Fibroblast of skin of back (primary cell): Measurements from ENCODE around the gene ENTPD8.
"Not testable (repeated sequence)": the region's sequence is repeated elsewhere in the genome, so short reads cannot be mapped to it uniquely, and the experiment has no call there.

Experiments
- DNase-seq: peaks from one replicate; pipeline ENCODE4 v3.0.0-alpha.2; 2013

ENTPD8 gene

DNA sequence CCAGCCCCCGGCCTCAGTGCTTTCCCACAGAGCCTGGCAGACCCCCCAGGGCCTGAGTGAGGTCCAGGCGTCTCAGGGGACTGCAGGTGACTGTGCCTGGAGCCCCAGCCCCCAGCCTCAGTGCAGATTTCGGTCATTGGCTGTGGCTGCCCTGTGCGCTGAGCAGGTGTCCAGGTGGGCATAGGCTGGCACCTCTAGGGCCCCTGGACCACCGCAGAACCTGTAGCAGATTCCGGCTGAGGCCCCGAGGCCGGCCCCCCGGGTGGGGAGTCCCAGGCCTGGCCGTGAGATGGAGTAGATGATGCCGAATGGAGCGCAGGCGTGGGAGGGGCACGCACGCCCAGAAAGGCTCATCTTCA, 30.3 kb downstream of the ENTPD8 start:
- no peak for DNase-seq

GRCh38 chr9:137410236-137410890, 30.8 kb downstream of the ENTPD8 start:
- not testable (repeated sequence) for DNase-seq

DNA sequence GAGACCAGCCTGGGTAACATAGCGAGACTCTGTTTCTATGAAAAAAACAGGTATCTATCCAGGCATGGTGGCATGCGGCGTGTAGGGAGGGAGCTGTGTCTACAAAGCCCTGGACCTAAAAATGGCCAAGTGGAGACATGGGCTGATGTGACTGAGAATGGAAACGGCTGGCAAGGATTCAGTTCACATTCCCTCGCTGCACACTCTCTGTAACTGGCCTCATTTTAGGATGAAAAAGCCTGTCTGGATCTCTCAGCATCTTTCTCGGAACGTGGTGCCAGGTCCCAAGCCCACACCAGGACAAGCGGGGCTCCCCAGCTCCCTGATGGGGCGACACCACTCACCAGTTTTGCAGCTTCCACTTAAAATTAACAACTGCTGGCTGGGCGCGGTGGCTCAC, 31.6 kb downstream of the ENTPD8 start:
- DNase-seq: no peak

DNA sequence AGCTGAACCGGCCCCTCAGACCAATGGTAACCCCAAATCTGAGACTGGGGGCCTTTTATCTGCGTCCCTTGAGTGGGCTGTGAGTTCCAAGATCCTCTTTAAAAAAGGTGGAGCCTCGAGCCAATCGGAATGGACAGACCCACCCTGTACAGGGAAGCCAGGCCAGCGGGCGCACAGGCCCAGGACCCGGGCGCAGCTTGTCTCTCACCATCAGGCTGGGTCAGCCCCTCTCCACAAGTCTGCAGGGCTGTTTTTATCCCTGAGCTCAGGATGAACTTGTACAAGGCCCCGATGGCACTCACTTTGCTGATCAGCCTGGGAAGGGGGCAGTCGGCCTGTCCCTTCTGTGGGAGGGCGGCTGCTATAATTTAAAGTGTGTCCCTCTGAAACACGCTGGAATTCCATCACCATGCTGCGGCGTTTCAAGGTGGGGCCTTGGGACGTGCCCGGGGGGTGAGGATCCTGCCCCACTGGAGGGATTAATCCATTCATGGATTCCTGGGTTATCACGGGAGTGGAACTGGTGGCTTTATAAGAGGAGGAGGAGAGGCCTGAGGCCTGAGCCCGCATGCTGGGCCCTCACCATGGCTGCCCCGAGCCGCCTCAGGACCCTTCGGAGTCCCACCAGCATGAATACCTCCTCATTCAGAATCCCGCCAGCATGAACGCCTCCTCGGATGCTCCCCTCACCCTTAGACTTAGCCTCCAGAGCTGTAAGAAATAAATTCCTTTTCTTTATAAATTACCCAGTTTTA, 32.3 kb downstream of the ENTPD8 start:
- DNase-seq: no peak

GRCh38 chr9:137407590-137408300, 33.4 kb downstream of the ENTPD8 start:
- DNase-seq: no peak

- peak; percentile 51 for DNase-seq
Observed at GRCh38 chr9:137406876-137407589, 34.1 kb downstream of the ENTPD8 start.

DNA sequence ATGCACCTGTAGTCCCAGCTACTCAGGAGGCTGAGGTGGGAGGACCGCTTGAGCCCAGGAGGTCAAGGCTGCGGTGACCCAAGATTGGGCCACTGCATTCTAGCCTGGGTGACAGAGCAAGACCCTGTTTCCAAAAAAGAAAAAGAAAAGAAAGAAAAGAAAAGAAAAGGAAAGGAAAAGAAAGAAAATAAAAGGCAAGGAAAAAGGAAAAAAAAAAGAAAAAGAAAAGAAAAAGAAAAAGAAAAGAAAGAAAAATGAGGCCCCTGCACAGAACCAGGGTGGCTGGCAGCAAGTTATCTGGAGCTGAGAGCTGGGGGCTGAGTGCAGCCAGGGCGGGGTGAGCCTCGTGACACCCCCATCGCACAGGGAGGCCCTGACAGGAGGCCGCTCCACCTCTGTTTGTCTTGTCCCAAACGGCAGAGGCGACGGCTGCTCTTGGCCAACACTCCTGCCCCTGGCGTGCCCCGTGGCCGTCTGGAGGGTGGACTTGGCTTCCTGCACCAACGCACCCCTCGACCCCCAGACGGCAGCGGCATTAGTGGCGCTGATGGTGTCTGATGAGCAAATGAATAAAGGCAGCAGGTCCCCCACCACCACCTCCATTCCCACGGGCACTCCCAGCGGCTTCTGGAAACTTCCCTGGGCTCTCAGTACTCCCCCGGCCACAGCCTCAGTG, 34.9 kb downstream of the ENTPD8 start:
- DNase-seq: no peak

DNA sequence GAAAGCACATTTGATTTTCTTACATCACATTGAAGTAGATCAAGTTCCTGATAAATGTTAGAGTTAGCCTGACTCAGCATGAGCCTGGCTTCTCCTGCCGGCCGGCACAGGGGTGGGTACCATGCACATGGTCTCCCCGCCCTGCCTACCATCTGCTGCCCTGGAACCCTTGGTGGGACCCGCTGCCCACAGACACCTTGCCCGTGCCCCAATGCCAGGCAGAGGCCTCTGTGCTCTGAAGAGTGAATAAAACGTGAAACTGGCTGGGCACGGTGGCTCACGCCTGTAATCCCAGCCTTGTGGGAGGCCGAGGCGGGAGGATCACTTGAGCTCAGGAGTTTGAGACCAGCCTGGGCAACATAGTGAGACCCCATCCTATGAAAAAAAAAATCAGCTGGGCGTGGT, 35.5 kb downstream of the ENTPD8 start:
- no peak for DNase-seq

DNA sequence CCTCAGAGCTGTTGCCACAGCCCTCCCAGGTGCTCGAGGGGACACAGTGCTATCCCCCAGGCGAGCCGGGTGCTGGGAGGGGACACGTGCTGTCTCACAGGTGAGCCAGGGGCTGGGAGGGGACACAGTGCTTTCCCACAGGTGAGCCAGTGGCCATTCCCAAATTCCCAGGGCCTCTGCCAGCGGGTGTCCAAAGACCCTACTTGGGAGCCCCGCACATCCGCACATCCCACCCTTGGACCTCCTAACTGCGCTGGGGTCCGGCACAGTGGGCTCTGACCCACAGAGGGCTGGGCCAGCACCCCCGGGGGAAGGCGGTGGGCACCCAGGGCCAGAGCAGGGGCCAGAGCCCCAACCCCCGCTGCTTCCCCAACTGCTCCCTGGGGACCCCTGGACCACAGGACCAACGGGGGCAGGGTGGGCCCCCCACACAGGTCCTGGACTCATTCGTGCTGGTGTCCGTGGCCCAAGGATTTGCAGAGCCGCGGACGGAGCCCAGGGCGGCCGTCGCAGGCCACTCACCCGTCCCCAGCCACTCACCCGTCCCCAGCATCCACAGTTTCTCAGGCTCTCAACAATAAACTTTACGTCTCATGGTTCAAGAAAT, 36.1 kb downstream of the ENTPD8 start:
- DNase-seq: no peak

GRCh38 chr9:137403269-137403668, 37.9 kb downstream of the ENTPD8 start:
- no peak for DNase-seq

DNA sequence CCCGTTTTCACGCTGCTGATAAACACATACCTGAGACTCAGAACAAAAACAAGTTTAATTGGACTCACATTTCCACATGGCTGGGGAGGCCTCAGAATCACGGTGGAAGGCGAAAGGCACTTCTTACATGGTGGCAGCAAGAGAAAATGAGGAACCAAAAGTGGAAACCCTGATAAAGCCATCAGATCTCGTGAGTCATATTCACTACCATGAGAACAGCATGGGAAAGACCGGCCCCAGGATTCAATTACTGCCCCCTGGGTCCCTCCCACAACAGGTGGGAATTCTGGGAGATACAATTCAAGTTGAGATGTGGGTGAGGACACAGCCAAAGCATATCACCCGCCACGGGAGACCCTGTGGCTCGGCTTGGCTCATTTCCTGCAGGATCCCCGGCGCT, 38.4 kb downstream of the ENTPD8 start:
- DNase-seq: no peak

DNA sequence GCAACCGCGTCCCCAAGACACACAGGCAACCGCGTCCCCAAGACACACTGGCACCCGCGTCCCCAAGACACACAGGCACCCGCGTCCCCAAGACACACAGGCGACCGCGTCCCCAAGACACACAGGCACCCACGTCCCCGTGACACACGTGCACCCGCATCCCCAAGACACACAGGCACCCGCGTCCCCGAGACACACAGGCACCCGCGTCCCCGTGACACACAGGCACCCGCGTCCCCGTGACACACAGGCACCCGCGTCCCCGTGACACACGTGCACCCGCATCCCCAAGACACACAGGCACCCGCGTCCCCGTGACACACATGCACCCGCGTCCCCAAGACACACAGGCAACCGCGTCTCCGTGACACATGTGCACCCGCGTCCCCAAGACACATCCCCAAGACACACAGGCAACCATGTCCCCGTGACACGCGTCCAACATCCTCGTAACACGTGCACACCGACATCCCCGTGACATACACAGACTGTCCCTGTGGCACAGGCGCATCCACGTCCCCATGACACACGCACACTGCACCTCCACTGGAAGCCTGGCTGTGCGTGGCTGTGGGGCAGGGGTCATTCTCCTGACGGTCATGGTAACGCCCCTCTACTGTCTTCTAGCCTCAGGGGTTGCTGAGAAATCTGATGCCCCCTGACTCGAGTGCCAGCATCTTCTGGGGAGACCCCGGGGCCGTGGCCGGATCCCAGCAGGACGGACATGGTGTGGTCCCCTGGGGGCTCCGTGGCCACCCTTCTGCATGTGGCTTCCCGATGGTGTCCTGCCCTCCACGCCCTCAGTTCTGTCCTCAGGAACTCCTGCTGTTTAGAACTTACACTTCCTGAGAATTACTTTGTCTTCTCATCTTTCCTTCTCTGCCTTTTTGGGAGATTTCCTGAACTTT, 42.3 kb downstream of the ENTPD8 start:
- DNase-seq: no peak

- no peak for DNase-seq
Observed at GRCh38 chr9:137397675-137398423, 43.3 kb downstream of the ENTPD8 start.

- DNase-seq: no peak
Observed at GRCh38 chr9:137396634-137397367, 44.4 kb downstream of the ENTPD8 start.

DNA sequence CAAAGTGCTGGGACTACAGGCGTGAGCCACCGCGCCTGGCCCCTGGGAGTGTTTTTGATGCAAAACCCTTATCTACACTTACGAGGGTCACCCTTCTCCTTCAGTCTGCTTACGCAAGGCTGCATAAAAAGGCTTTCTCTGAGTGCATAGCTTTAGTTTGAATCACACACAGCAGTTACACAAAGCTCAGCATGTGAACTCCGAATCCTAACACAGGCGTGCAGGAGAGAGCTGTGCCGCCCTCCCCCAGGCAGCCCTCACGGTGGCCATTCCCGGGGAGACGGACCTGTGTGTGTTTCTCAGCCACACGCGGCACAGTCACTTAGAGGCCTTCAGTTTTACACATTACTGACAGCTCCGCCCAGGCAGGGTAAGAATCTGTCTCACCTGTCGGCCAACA, 44.9 kb downstream of the ENTPD8 start:
- peak; percentile 34 for DNase-seq

- no peak for DNase-seq
Observed at GRCh38 chr9:137395666-137396010, 45.5 kb downstream of the ENTPD8 start.

DNA sequence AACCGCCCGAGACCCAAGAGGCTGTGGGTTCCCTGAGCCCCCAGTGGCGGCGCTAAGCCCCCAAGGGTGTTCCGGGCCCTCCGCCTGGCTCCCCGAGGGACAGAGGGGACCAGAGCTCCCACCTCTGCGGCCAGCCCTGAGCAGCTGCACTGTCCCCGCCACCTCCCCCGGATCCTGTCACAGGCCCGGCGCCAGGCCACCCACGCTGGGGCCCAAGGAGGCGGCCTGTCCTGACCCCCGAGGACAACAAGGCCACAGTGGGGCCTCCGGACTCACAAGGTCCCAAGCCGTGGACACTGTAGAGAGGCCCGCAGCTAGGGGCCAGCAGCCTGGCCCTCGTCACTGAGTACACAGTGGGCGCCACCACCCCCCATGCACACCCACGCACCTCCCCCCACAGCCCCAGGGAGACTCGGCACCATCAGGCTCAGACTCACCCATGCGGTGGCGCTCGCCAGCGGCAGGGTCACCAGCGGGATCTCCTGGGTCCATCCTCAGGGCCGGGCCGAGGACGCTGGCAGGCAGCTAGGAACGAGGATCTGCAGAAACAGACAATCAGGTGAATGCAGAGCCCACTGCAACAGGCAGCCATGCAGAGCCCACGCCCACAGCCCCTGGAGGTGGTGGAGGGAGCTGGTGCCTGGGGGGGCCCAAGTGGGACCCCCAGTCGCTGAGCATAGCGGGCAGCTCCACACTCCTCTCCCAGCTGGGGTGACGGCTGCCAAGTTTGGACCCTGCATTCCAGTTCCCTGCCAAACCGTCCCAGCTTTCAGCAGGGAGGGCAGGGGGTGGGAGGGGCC, 46.1 kb downstream of the ENTPD8 start:
- no peak for DNase-seq
